Measurements from ENCODE around the gene GJD4. TPM values are rescaled to one million over a fixed set of nuclear protein-coding genes. Genes with fewer than 3 reads are reported as not detected.

GJD4 gene
- total and polyA plus RNA-seq, 2 experiments from 2014 or later, result not detected

DNA sequence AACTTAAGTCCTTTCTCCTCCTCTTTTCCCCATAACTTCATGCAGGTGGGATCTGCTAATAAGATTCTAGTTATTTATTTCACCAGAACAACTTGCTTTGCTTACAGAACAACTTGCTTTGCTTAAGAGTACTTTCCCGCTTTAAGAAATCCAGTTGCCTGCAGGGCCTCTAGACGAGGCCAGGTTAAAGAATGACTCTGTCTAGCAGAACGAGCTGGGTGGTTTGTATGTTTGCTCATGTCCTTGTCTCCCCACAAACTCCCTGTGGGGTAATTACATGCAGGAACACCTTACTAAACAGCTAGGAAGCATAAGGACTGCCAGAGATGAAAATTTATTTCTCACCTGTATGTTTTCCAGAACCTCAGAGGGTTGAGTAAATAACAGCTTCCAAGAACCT, 45.8 kb downstream of the GJD4 start:
- peaks cover 3% of the 10 kb centered on the region; the same call in 2 of the 3 replicates for H3K36me3 Mint-ChIP-seq (ENCODE audit: low read depth)
- no peak overlapping the region for H3K27ac Mint-ChIP-seq
- H4K20me1 ChIP-seq (replicated peaks; ENCODE audit: insufficient read depth), result no peaks in the 10 kb centered on the region
- no peak overlapping the region for H3K4me3 ChIP-seq
- ATAC-seq (no peak), DNase-seq (ENCODE audit: low spot score) (no peak)
- TF ChIP-seq STAT1 (IDR thresholded peaks at IDR 0.05; ENCODE audit: unreplicated experiment), result no peak
- TF ChIP-seq, protein P1, sequence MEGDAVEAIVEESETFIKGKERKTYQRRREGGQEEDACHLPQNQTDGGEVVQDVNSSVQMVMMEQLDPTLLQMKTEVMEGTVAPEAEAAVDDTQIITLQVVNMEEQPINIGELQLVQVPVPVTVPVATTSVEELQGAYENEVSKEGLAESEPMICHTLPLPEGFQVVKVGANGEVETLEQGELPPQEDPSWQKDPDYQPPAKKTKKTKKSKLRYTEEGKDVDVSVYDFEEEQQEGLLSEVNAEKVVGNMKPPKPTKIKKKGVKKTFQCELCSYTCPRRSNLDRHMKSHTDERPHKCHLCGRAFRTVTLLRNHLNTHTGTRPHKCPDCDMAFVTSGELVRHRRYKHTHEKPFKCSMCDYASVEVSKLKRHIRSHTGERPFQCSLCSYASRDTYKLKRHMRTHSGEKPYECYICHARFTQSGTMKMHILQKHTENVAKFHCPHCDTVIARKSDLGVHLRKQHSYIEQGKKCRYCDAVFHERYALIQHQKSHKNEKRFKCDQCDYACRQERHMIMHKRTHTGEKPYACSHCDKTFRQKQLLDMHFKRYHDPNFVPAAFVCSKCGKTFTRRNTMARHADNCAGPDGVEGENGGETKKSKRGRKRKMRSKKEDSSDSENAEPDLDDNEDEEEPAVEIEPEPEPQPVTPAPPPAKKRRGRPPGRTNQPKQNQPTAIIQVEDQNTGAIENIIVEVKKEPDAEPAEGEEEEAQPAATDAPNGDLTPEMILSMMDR (conservative IDR thresholded peaks at IDR 0.05; ENCODE audit: low read depth in 2 of 2), result no peak
- TF ChIP-seq EZH2phosphoT487 (IDR thresholded peaks at IDR 0.05; ENCODE audit: unreplicated experiment), result no peak
- no peak for TF ChIP-seq EZH2 (IDR thresholded peaks at IDR 0.05; ENCODE audit: low read depth, unreplicated experiment)
- TF ChIP-seq CREB1 (CRISPR knock-in tag; IDR thresholded peaks at IDR 0.05; ENCODE audit: low read depth), result no peak
- TF ChIP-seq, protein P2, sequence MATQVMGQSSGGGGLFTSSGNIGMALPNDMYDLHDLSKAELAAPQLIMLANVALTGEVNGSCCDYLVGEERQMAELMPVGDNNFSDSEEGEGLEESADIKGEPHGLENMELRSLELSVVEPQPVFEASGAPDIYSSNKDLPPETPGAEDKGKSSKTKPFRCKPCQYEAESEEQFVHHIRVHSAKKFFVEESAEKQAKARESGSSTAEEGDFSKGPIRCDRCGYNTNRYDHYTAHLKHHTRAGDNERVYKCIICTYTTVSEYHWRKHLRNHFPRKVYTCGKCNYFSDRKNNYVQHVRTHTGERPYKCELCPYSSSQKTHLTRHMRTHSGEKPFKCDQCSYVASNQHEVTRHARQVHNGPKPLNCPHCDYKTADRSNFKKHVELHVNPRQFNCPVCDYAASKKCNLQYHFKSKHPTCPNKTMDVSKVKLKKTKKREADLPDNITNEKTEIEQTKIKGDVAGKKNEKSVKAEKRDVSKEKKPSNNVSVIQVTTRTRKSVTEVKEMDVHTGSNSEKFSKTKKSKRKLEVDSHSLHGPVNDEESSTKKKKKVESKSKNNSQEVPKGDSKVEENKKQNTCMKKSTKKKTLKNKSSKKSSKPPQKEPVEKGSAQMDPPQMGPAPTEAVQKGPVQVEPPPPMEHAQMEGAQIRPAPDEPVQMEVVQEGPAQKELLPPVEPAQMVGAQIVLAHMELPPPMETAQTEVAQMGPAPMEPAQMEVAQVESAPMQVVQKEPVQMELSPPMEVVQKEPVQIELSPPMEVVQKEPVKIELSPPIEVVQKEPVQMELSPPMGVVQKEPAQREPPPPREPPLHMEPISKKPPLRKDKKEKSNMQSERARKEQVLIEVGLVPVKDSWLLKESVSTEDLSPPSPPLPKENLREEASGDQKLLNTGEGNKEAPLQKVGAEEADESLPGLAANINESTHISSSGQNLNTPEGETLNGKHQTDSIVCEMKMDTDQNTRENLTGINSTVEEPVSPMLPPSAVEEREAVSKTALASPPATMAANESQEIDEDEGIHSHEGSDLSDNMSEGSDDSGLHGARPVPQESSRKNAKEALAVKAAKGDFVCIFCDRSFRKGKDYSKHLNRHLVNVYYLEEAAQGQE (IDR thresholded peaks at IDR 0.05; ENCODE audit: unreplicated experiment), result no peak
- no peak for TF ChIP-seq NANOG (IDR thresholded peaks at IDR 0.05; ENCODE audit: borderline replicate concordance)
- TF ChIP-seq, protein P3, sequence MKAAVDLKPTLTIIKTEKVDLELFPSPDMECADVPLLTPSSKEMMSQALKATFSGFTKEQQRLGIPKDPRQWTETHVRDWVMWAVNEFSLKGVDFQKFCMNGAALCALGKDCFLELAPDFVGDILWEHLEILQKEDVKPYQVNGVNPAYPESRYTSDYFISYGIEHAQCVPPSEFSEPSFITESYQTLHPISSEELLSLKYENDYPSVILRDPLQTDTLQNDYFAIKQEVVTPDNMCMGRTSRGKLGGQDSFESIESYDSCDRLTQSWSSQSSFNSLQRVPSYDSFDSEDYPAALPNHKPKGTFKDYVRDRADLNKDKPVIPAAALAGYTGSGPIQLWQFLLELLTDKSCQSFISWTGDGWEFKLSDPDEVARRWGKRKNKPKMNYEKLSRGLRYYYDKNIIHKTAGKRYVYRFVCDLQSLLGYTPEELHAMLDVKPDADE (IDR thresholded peaks at IDR 0.05), result no peak
- TF ChIP-seq, protein P4, sequence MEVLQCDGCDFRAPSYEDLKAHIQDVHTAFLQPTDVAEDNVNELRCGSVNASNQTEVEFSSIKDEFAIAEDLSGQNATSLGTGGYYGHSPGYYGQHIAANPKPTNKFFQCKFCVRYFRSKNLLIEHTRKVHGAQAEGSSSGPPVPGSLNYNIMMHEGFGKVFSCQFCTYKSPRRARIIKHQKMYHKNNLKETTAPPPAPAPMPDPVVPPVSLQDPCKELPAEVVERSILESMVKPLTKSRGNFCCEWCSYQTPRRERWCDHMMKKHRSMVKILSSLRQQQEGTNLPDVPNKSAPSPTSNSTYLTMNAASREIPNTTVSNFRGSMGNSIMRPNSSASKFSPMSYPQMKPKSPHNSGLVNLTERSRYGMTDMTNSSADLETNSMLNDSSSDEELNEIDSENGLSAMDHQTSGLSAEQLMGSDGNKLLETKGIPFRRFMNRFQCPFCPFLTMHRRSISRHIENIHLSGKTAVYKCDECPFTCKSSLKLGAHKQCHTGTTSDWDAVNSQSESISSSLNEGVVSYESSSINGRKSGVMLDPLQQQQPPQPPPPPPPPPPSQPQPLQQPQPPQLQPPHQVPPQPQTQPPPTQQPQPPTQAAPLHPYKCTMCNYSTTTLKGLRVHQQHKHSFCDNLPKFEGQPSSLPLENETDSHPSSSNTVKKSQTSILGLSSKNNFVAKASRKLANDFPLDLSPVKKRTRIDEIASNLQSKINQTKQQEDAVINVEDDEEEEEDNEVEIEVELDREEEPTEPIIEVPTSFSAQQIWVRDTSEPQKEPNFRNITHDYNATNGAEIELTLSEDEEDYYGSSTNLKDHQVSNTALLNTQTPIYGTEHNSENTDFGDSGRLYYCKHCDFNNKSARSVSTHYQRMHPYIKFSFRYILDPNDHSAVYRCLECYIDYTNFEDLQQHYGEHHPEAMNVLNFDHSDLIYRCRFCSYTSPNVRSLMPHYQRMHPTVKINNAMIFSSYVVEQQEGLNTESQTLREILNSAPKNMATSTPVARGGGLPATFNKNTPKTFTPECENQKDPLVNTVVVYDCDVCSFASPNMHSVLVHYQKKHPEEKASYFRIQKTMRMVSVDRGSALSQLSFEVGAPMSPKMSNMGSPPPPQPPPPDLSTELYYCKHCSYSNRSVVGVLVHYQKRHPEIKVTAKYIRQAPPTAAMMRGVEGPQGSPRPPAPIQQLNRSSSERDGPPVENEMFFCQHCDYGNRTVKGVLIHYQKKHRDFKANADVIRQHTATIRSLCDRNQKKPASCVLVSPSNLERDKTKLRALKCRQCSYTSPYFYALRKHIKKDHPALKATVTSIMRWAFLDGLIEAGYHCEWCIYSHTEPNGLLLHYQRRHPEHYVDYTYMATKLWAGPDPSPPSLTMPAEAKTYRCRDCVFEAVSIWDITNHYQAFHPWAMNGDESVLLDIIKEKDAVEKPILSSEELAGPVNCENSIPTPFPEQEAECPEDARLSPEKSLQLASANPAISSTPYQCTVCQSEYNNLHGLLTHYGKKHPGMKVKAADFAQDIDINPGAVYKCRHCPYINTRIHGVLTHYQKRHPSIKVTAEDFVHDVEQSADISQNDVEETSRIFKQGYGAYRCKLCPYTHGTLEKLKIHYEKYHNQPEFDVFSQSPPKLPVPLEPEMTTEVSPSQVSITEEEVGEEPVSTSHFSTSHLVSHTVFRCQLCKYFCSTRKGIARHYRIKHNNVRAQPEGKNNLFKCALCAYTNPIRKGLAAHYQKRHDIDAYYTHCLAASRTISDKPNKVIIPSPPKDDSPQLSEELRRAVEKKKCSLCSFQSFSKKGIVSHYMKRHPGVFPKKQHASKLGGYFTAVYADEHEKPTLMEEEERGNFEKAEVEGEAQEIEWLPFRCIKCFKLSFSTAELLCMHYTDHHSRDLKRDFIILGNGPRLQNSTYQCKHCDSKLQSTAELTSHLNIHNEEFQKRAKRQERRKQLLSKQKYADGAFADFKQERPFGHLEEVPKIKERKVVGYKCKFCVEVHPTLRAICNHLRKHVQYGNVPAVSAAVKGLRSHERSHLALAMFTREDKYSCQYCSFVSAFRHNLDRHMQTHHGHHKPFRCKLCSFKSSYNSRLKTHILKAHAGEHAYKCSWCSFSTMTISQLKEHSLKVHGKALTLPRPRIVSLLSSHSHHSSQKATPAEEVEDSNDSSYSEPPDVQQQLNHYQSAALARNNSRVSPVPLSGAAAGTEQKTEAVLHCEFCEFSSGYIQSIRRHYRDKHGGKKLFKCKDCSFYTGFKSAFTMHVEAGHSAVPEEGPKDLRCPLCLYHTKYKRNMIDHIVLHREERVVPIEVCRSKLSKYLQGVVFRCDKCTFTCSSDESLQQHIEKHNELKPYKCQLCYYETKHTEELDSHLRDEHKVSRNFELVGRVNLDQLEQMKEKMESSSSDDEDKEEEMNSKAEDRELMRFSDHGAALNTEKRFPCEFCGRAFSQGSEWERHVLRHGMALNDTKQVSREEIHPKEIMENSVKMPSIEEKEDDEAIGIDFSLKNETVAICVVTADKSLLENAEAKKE (CRISPR knock-in tag; IDR thresholded peaks at IDR 0.05), result no peak
- TF ChIP-seq JUNB (IDR thresholded peaks at IDR 0.05; ENCODE audit: unreplicated experiment), result no peak
- no peak for TF ChIP-seq ZNF331 (CRISPR knock-in tag; IDR thresholded peaks at IDR 0.05; ENCODE audit: low read depth)
- TF ChIP-seq POLR2AphosphoS5 (IDR thresholded peaks at IDR 0.05; ENCODE audit: low read depth), result no peak
- no peak for TF ChIP-seq ZNF114 (CRISPR knock-in tag; IDR thresholded peaks at IDR 0.05)
- H3K9me3 Mint-ChIP-seq, result no peaks in the 10 kb centered on the region
- no peak overlapping the region for H2AFZ ChIP-seq
- H3K27ac ChIP-seq (ENCODE audit: low read depth), result no peak overlapping the region
- no peaks in the 10 kb centered on the region; the same call in 1 of the 2 replicates for H3K9me2 ChIP-seq (ENCODE audit: insufficient read depth)
- H3K4me2 ChIP-seq, result no peak overlapping the region
- no peaks in the 10 kb centered on the region for H3K27me3 ChIP-seq (ENCODE audit: insufficient read depth)
- H3K4me1 ChIP-seq (ENCODE audit: insufficient read depth), result no peaks in the 10 kb centered on the region
- no peaks in the 10 kb centered on the region for H3K4me1 Mint-ChIP-seq
- no peak overlapping the region for H3K4me3 Mint-ChIP-seq
- H3K27me3 Mint-ChIP-seq (ENCODE audit: insufficient read depth, low read depth, poor library complexity), result peaks cover 3% of the 10 kb centered on the region
- no peaks in the 10 kb centered on the region for H3K36me3 ChIP-seq (ENCODE audit: insufficient read depth)
- H3F3A ChIP-seq (replicated peaks; ENCODE audit: low read depth), result no peaks in the 10 kb centered on the region
- no peaks in the 10 kb centered on the region for H3K79me2 ChIP-seq (replicated peaks; ENCODE audit: insufficient read depth)
